ENCODE data around the gene CACNA1D. TPM values are rescaled to one million over a fixed set of nuclear protein-coding genes. Genes with fewer than 3 reads are reported as not detected.

Gene CACNA1D
- total RNA-seq, 2 donors from 2014 or later: 9.9 to 20.4 TPM

GRCh38 chr3:53496984-53497383 is 2.6 kb downstream of the CACNA1D start:
- DNase-seq: no peak
- ATAC-seq: no peak
- no peak overlapping the region for H3K4me3 ChIP-seq
- no peaks in the 10 kb centered on the region for H3K9me3 ChIP-seq
- no peaks in the 10 kb centered on the region for H3K27me3 ChIP-seq
- H3K4me1 ChIP-seq: peaks cover 19% of the 10 kb centered on the region
- TF ChIP-seq CTCF (IDR thresholded peaks at IDR 0.05): no peak
- no peak for TF ChIP-seq POLR2A (IDR thresholded peaks at IDR 0.05)
- no peak overlapping the region for H3K27ac ChIP-seq
- intact Hi-C loops (cut with DNase I): no loop called here
- H3K36me3 ChIP-seq (replicated peaks in 1 of 2; ENCODE audit: insufficient read depth in 1 of 2, low read depth in 2 of 2): no peaks in the 10 kb centered on the region
- WGBS, 2 donors: 54 to 64% methylated on average over 5 of the region's 5 CpGs

GRCh38 chr3:53498806-53499641 is 4.6 kb downstream of the CACNA1D start:
- no peaks in the 10 kb centered on the region for H3K36me3 ChIP-seq (replicated peaks in 1 of 2; ENCODE audit: insufficient read depth in 1 of 2, low read depth in 2 of 2)
- TF ChIP-seq CTCF (IDR thresholded peaks at IDR 0.05): no peak
- TF ChIP-seq POLR2A (IDR thresholded peaks at IDR 0.05): no peak
- peaks cover 11% of the 10 kb centered on the region for H3K4me1 ChIP-seq
- H3K27ac ChIP-seq: no peak overlapping the region
- H3K27me3 ChIP-seq: no peaks in the 10 kb centered on the region
- WGBS, 2 donors: 78 to 83% methylated on average over 5 to 8 of the region's 8 CpGs
- intact Hi-C loops (cut with DNase I): no loop called here
- H3K9me3 ChIP-seq: no peaks in the 10 kb centered on the region
- ATAC-seq (no peak), DNase-seq (no peak)
- no peak overlapping the region for H3K4me3 ChIP-seq

DNA sequence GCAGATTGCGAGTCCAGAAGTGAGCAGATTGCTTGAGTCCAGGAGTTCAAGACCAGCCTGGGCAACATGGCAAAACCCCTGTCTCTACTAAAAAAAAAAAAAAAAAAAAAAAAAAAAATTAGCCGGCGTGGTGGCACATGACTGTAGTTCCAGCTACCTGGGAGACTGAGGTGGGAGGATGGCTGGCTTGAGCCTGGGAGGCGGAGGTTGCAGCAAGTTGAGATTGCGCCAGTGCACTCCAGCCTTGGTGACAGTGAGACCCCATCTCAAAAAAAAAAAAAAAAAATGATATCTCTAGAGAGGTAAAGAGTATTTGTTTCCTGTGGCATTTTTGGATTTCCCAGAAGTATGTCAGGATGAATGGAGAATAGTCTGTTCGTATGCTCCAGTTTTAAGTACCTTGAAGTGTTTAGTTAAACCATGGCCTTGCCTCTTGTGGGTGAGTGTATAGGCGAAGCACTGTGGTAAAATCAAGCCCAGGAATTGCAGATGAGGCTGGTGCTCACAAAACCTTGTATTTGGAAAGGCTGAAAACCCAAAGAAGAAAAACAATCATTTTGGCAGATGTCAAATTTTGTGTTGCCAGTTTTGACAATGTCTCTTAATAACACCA is 5.9 kb downstream of the CACNA1D start:
- WGBS, 2 donors: 84 to 92% methylated on average over 7 of the region's 7 CpGs
- ATAC-seq: no peak
- TF ChIP-seq CTCF (IDR thresholded peaks at IDR 0.05) (no peak), POLR2A (IDR thresholded peaks at IDR 0.05) (no peak)

GRCh38 chr3:53501178-53501577 is 6.8 kb downstream of the CACNA1D start:
- Histone ChIP-seq H3K27ac (no peak overlapping the region), H3K4me1 (peaks cover 9% of the 10 kb centered on the region), H3K27me3 (no peaks in the 10 kb centered on the region), H3K36me3 (replicated peaks in 1 of 2; ENCODE audit: insufficient read depth in 1 of 2, low read depth in 2 of 2) (no peaks in the 10 kb centered on the region), H3K4me3 (no peak overlapping the region), H3K9me3 (no peaks in the 10 kb centered on the region)
- DNase-seq: no peak
- TF ChIP-seq CTCF (IDR thresholded peaks at IDR 0.05) (no peak), POLR2A (IDR thresholded peaks at IDR 0.05) (no peak)
- WGBS, 2 donors: 70 to 78% methylated on average over 8 of the region's 8 CpGs
- intact Hi-C loops (cut with DNase I): no loop called here
- ATAC-seq: no peak

More for the DNA sequence above, 5.9 kb downstream of the CACNA1D start:
- no peaks in the 10 kb centered on the region for H3K36me3 ChIP-seq (replicated peaks in 1 of 2; ENCODE audit: insufficient read depth in 1 of 2, low read depth in 2 of 2)
- no peak overlapping the region for H3K27ac ChIP-seq
- H3K4me1 ChIP-seq: peaks cover 6% of the 10 kb centered on the region
- H3K9me3 ChIP-seq: no peaks in the 10 kb centered on the region
- intact Hi-C loops (cut with DNase I): no loop called here
- no peak overlapping the region for H3K4me3 ChIP-seq
- H3K27me3 ChIP-seq: no peaks in the 10 kb centered on the region
- no peak for DNase-seq

Data from body of pancreas (tissue), 4 donors.